ENCODE measurements around the gene CES3.

Gene CES3

GRCh38 chr16:66911801-66912200, 49.3 kb upstream of the CES3 start (continued):
- TF ChIP-seq ZFP41 (tag by site-specific recombination; IDR thresholded peaks at IDR 0.05; ENCODE audit: borderline replicate concordance), result no peak
- no peak for TF ChIP-seq ZNF280D (tag by site-specific recombination; IDR thresholded peaks at IDR 0.05)
- TF ChIP-seq ZNF10 (tag by site-specific recombination; IDR thresholded peaks at IDR 0.05), result no peak

- TF ChIP-seq BCL11A (tag by site-specific recombination; IDR thresholded peaks at IDR 0.05; ENCODE audit: low read depth) (no peak), REST (tag by site-specific recombination; IDR thresholded peaks at IDR 0.05) (peak; percentile 86)
- Histone ChIP-seq H3K4me3 (ENCODE audit: low read depth, low read length) (no peak overlapping the region), H3K4me1 (ENCODE audit: control insufficient read depth, insufficient read depth, low read length) (no peaks in the 10 kb centered on the region), H3K36me3 (ENCODE audit: control insufficient read depth in 2 of 2, insufficient read depth in 1 of 2, low read length in 2 of 2) (no peaks in the 10 kb centered on the region), H3K27ac (ENCODE audit: extremely low read depth, low read depth, low read length) (no peak overlapping the region), H3K9me3 (ENCODE audit: control insufficient read depth, insufficient read depth, low read depth, low read length) (no peaks in the 10 kb centered on the region)
- ChIA-PET POLR2A (interaction anchor here (0.8 kb wide), 1 partner anchor 10 kb away, joined by 3 read pairs; no protein-coding TSS in a partner anchor), CTCF (interaction anchor here (0.6 to 1.1 kb wide), 2 partner anchors 63 to 351 kb away, joined by 3 to 7 read pairs; no protein-coding TSS in a partner anchor)
These were observed 48.0 kb upstream of the CES3 start for GRCh38 chr16:66913081-66913480.

GRCh38 chr16:66913711-66914110, 47.4 kb upstream of the CES3 start:
- no peak overlapping the region for H3K4me3 ChIP-seq (ENCODE audit: low read depth, low read length)
- ChIA-PET CTCF (no interaction called here), POLR2A (interaction anchor here (0.8 kb wide), 1 partner anchor 9 kb away, joined by 3 read pairs; no protein-coding TSS in a partner anchor)
- no peaks in the 10 kb centered on the region for H3K9me3 ChIP-seq (ENCODE audit: control insufficient read depth, insufficient read depth, low read depth, low read length)
- no peaks in the 10 kb centered on the region for H3K36me3 ChIP-seq (ENCODE audit: control insufficient read depth in 2 of 2, insufficient read depth in 1 of 2, low read length in 2 of 2)
- no peaks in the 10 kb centered on the region for H3K4me1 ChIP-seq (ENCODE audit: control insufficient read depth, insufficient read depth, low read length)
- TF ChIP-seq ZNF391 (tag by site-specific recombination; IDR thresholded peaks at IDR 0.05; ENCODE audit: borderline replicate concordance, low read depth), result no peak
- no peak for TF ChIP-seq ZNF302 (tag by site-specific recombination; IDR thresholded peaks at IDR 0.05; ENCODE audit: low read depth)
- no peak for TF ChIP-seq ZNF600 (tag by site-specific recombination; IDR thresholded peaks at IDR 0.05)
- TF ChIP-seq SCRT1 (tag by site-specific recombination; IDR thresholded peaks at IDR 0.05; ENCODE audit: borderline replicate concordance), result no peak
- TF ChIP-seq ZNF768 (tag by site-specific recombination; IDR thresholded peaks at IDR 0.05), result no peak
- no peak for TF ChIP-seq ZBTB6 (tag by site-specific recombination; IDR thresholded peaks at IDR 0.05)
- no peak for TF ChIP-seq ZNF169 (tag by site-specific recombination; IDR thresholded peaks at IDR 0.05)
- TF ChIP-seq ZNF175 (tag by site-specific recombination; IDR thresholded peaks at IDR 0.05), result no peak
- TF ChIP-seq YY2 (tag by site-specific recombination; IDR thresholded peaks at IDR 0.05), result no peak
- no peak for TF ChIP-seq ZNF214 (tag by site-specific recombination; IDR thresholded peaks at IDR 0.05; ENCODE audit: borderline replicate concordance)
- no peak for TF ChIP-seq PRDM10 (tag by site-specific recombination; IDR thresholded peaks at IDR 0.05)
- no peak for TF ChIP-seq PBX3 (CRISPR knock-in tag; IDR thresholded peaks at IDR 0.05)
- H3K27ac ChIP-seq (ENCODE audit: extremely low read depth, low read depth, low read length), result no peak overlapping the region

All from HEK293 (cell line).